ENCODE results near the gene CALU. TPM values are rescaled to one million over a fixed set of nuclear protein-coding genes. Genes with fewer than 3 reads are reported as not detected.

Gene CALU
- total and polyA plus RNA-seq, 2 donors (not counting 1 experiment from before 2014, with no cell fraction given): 5.1 to 11.2 TPM

GRCh38 chr7:128739990-128740682, 977 bp downstream of the CALU start:
- Histone ChIP-seq H3K9ac (ENCODE audit: low read length) (peak overlapping the region; percentile 90), H3K9me3 (ENCODE audit: control extremely low read depth in 1 of 3, control insufficient read depth in 2 of 3, insufficient read depth in 1 of 3, low read length in 2 of 3) (no peaks in the 10 kb centered on the region), H3K79me2 (ENCODE audit: control insufficient read depth, insufficient read depth, low read length) (peaks cover 74% of the 10 kb centered on the region), H3K27me3 (replicated peaks in 1 of 4; ENCODE audit: control extremely low read depth in 1 of 4, control insufficient read depth in 3 of 4, insufficient read depth in 4 of 4, low read length in 3 of 4) (no peaks in the 10 kb centered on the region), H3K36me3 (replicated peaks in 1 of 2; ENCODE audit: control extremely low read depth in 1 of 2, control insufficient read depth in 1 of 2, extremely low read depth in 1 of 2, insufficient read depth in 2 of 2, low read length in 1 of 2) (no peaks in the 10 kb centered on the region), H3K4me1 (ENCODE audit: control insufficient read depth in 2 of 2, insufficient read depth in 2 of 2, low read length in 2 of 2) (peaks cover 26 to 39% of the 10 kb centered on the region in 2 donors), H4K20me1 (ENCODE audit: control insufficient read depth, insufficient read depth, low read length, poor library complexity, severe bottlenecking) (peaks cover 20% of the 10 kb centered on the region), H2AFZ (ENCODE audit: insufficient read depth, low read depth, low read length, poor library complexity, severe bottlenecking) (peak overlapping the region; percentile 82), H3K4me3 (ENCODE audit: control extremely low read depth in 1 of 5, extremely low read depth in 1 of 5, insufficient read depth in 1 of 5, low read depth in 2 of 5, low read length in 4 of 5) (peak overlapping the region; percentile 58 to 96 (median 88)), H3K27ac (ENCODE audit: low read length in 2 of 2) (peak overlapping the region in 1 of 2 donors; percentile 83), H3K4me2 (replicated peaks; ENCODE audit: low read depth, low read length, poor library complexity, severe bottlenecking) (peak overlapping the region; percentile 78)
- ChIA-PET POLR2A (interaction anchor here (1.4 kb wide), 1 partner anchor 51 kb away, joined by 3 read pairs; no protein-coding TSS in a partner anchor), CTCF (interaction anchor here (0.7 kb wide), 1 partner anchor 15 kb away, joined by 3 read pairs; no protein-coding TSS in a partner anchor)
- 27% methylated on average over 9 of the region's 13 CpGs for WGBS (ENCODE audit: insufficient coverage)
- no peaks in the 10 kb centered on the region for H3K9me3 Mint-ChIP-seq (ENCODE audit: insufficient read depth)
- DNase-seq (no peak), ATAC-seq (ENCODE audit: low read depth) (no peak)
- H3K4me3 Mint-ChIP-seq: peak overlapping the region; percentile 100
- intact Hi-C loops (cut with micrococcal nuclease): loop anchor here (1.0 to 10.0 kb wide), 10 partner anchors 43 to 1332 kb away; partner anchors contain the start of genes ARF5, ATP6V1F, CCDC136 and GCC1
- H3K4me1 Mint-ChIP-seq: peaks cover 45% of the 10 kb centered on the region
- H3K27ac Mint-ChIP-seq: peak overlapping the region; percentile 93
- TF ChIP-seq EZH2 (IDR thresholded peaks at IDR 0.05; ENCODE audit: borderline replicate concordance, insufficient read depth, low read depth, low read length, poor library complexity, severe bottlenecking) (no peak), CTCF (IDR thresholded peaks at IDR 0.05) (no peak)
- no peaks in the 10 kb centered on the region for H3K27me3 Mint-ChIP-seq

GRCh38 chr7:128740996-128741395, 1.8 kb downstream of the CALU start:
- peaks cover 45% of the 10 kb centered on the region for H3K4me1 Mint-ChIP-seq
- ChIA-PET POLR2A (no interaction called here), CTCF (no interaction called here)
- Histone ChIP-seq H3K4me1 (ENCODE audit: control insufficient read depth in 2 of 2, insufficient read depth in 2 of 2, low read length in 2 of 2) (peaks cover 17 to 31% of the 10 kb centered on the region in 2 donors), H3K4me2 (replicated peaks; ENCODE audit: low read depth, low read length, poor library complexity, severe bottlenecking) (no peak overlapping the region), H3K79me2 (ENCODE audit: control insufficient read depth, insufficient read depth, low read length) (peaks cover 83% of the 10 kb centered on the region), H3K9me3 (ENCODE audit: control extremely low read depth in 1 of 3, control insufficient read depth in 2 of 3, insufficient read depth in 1 of 3, low read length in 2 of 3) (no peaks in the 10 kb centered on the region), H3K27me3 (replicated peaks in 1 of 4; ENCODE audit: control extremely low read depth in 1 of 4, control insufficient read depth in 3 of 4, insufficient read depth in 4 of 4, low read length in 3 of 4) (no peaks in the 10 kb centered on the region), H2AFZ (ENCODE audit: insufficient read depth, low read depth, low read length, poor library complexity, severe bottlenecking) (no peak overlapping the region), H4K20me1 (ENCODE audit: control insufficient read depth, insufficient read depth, low read length, poor library complexity, severe bottlenecking) (peaks cover 28% of the 10 kb centered on the region), H3K27ac (ENCODE audit: low read length in 2 of 2) (no peak overlapping the region), H3K9ac (ENCODE audit: low read length) (no peak overlapping the region), H3K4me3 (ENCODE audit: control extremely low read depth in 1 of 5, extremely low read depth in 1 of 5, insufficient read depth in 1 of 5, low read depth in 2 of 5, low read length in 4 of 5) (no peak overlapping the region), H3K36me3 (replicated peaks in 1 of 2; ENCODE audit: control extremely low read depth in 1 of 2, control insufficient read depth in 1 of 2, extremely low read depth in 1 of 2, insufficient read depth in 2 of 2, low read length in 1 of 2) (no peaks in the 10 kb centered on the region)
- H3K4me3 Mint-ChIP-seq: no peak overlapping the region
- TF ChIP-seq CTCF (IDR thresholded peaks at IDR 0.05): no peak
- TF ChIP-seq EZH2 (IDR thresholded peaks at IDR 0.05; ENCODE audit: borderline replicate concordance, insufficient read depth, low read depth, low read length, poor library complexity, severe bottlenecking): no peak
- no peak for DNase-seq
- H3K27me3 Mint-ChIP-seq: no peaks in the 10 kb centered on the region
- H3K27ac Mint-ChIP-seq: no peak overlapping the region
- no CpG with 5 or more reads among the region's 3 CpGs for WGBS (ENCODE audit: insufficient coverage)
- ATAC-seq (ENCODE audit: low read depth): no peak
- no peaks in the 10 kb centered on the region for H3K9me3 Mint-ChIP-seq (ENCODE audit: insufficient read depth)
- intact Hi-C loops (cut with micrococcal nuclease): no loop called here

Measured in B cell (primary cell).